Neural cell (in vitro differentiated cells): ENCODE results near the gene NUP210. TPM values are rescaled to one million over a fixed set of nuclear protein-coding genes. Genes with fewer than 3 reads are reported as not detected.

Experiments used
- H2AFZ ChIP-seq: fragments of 200-600, 300-800 bp; sonication (generic), shearing (Covaris generic); 2 replicates; pipeline ENCODE4 v1.6.0; 2014; ENCODE audit warnings: low read depth, mild to moderate bottlenecking, antibody characterized with exemption, low read length, moderate library complexity
- H3F3A ChIP-seq: fragments of 200-600 bp; shearing (Covaris generic); 2 replicates; pipeline ENCODE4 v1.6.1; 2016; ENCODE audit warnings: mild to moderate bottlenecking, moderate library complexity, mixed read lengths, antibody characterized with exemption, low read length; ENCODE audit not compliant: insufficient read depth, poor library complexity, severe bottlenecking
- H3K27ac ChIP-seq: fragments of 200-600, 300-800 bp; sonication (generic), shearing (Covaris generic); 2 replicates; pipeline ENCODE4 v1.5.1; 2014; ENCODE audit warnings: mild to moderate bottlenecking, low read length, moderate library complexity
- H3K27me3 ChIP-seq: fragments of 300-800, 200-600 bp; sonication (generic), shearing (Covaris generic); 2 replicates; pipeline ENCODE4 v1.6.0; 2014; ENCODE audit warnings: mild to moderate bottlenecking, low read depth, low read length, moderate library complexity; ENCODE audit not compliant: insufficient read depth
- H3K36me3 ChIP-seq: fragments of 300-800, 200-600 bp; sonication (generic), shearing (Covaris generic); 2 replicates; pipeline ENCODE4 v1.5.1; 2014; ENCODE audit warnings: mild to moderate bottlenecking, antibody characterized with exemption, low read length, moderate library complexity; ENCODE audit not compliant: insufficient read depth
- H3K4me2 ChIP-seq: fragments of 300-800, 200-600 bp; sonication (generic), shearing (Covaris generic); 2 replicates; pipeline ENCODE4 v1.6.0; 2014; ENCODE audit warnings: mild to moderate bottlenecking, low read length
- H3K4me3 ChIP-seq: fragments of 300-800, 200-600 bp; sonication (generic), shearing (Covaris generic); 2 replicates; pipeline ENCODE4 v1.5.1; 2014; ENCODE audit warnings: mild to moderate bottlenecking, low read length, moderate library complexity
- H3K79me2 ChIP-seq: fragments of 200-600 bp; shearing (Covaris generic); replicated peaks from 2 replicates; pipeline ENCODE4 v1.6.0; 2014; ENCODE audit warnings: mild to moderate bottlenecking, low read length, moderate library complexity; ENCODE audit not compliant: insufficient read depth
- H3K9ac ChIP-seq: fragments of 300-800, 200-600 bp; sonication (generic), shearing (Covaris generic); 2 replicates; pipeline ENCODE4 v1.6.1; 2016; ENCODE audit warnings: mild to moderate bottlenecking, low read length, mixed read lengths
- H3K9me2 ChIP-seq: fragments of 200-600 bp; shearing (Covaris generic); 2 replicates; pipeline ENCODE4 v1.6.1; 2016; ENCODE audit warnings: mild to moderate bottlenecking, low read length, mixed read lengths; ENCODE audit not compliant: insufficient read depth
- H3K9me3 ChIP-seq: fragments of 200-600, 300-800 bp; sonication (generic), shearing (Covaris generic); 2 replicates; pipeline ENCODE4 v1.6.1; 2016; ENCODE audit warnings: mild to moderate bottlenecking, mixed run types, low read length, moderate library complexity, mixed read lengths
- H4K20me1 ChIP-seq: fragments of 200-600 bp; shearing (Covaris generic); 2 replicates; pipeline ENCODE4 v1.6.1; 2016; ENCODE audit warnings: mild to moderate bottlenecking, mixed run types; ENCODE audit not compliant: insufficient read depth
- CTCF ChIP-seq: fragments of 450-650 bp; IDR thresholded peaks from 2 replicates; pipeline ENCODE4 v1.5.1; 2014; ENCODE audit warnings: antibody characterized with exemption, mild to moderate bottlenecking, moderate library complexity; ENCODE audit not compliant: poor library complexity, severe bottlenecking
- EP300 ChIP-seq: fragments of 450-650 bp; conservative IDR thresholded peaks from 2 replicates; pipeline ENCODE4 v1.6.1; 2014; ENCODE audit warnings: antibody characterized with exemption, mild to moderate bottlenecking, moderate library complexity; ENCODE audit not compliant: poor library complexity, severe bottlenecking
- EZH2 ChIP-seq: fragments of 200-600, 300-800 bp; shearing (Covaris generic), sonication (generic); IDR thresholded peaks from 2 replicates; pipeline ENCODE4 v1.6.1; 2014; ENCODE audit warnings: antibody characterized with exemption, low read length, borderline replicate concordance, mild to moderate bottlenecking; ENCODE audit not compliant: insufficient read depth, poor library complexity, severe bottlenecking
- MXI1 ChIP-seq: fragments of 450-650 bp; conservative IDR thresholded peaks from 2 replicates; pipeline ENCODE4 v1.6.1; 2014; ENCODE audit warnings: antibody characterized with exemption, mild to moderate bottlenecking; ENCODE audit not compliant: poor library complexity, severe bottlenecking
- POLR2AphosphoS5 ChIP-seq: IDR thresholded peaks from 2 replicates; pipeline ENCODE4 v1.6.1; 2012
- RAD21 ChIP-seq: fragments of 450-650 bp; conservative IDR thresholded peaks from 2 replicates; pipeline ENCODE4 v1.6.1; 2014; ENCODE audit warnings: antibody characterized with exemption, mild to moderate bottlenecking, moderate library complexity
- REST ChIP-seq: IDR thresholded peaks from 2 replicates; pipeline ENCODE4 v1.6.1; 2012; ENCODE audit warnings: borderline replicate concordance
- SMC3 ChIP-seq: fragments of 450-650 bp; conservative IDR thresholded peaks from 2 replicates; pipeline ENCODE4 v1.6.1; 2014; ENCODE audit warnings: antibody characterized with exemption, mild to moderate bottlenecking, moderate library complexity; ENCODE audit not compliant: poor library complexity
- TAF1 ChIP-seq: IDR thresholded peaks from 2 replicates; pipeline ENCODE4 v1.6.1; 2012; ENCODE audit warnings: low read depth
- polyA plus RNA-seq: library from polyadenylated mRNA; depleted of rRNA; stranded (reverse); fragments of >200 nt; gene quantifications from 2 replicates; pipeline ENCODE4 v1.2.3, GENCODE V29; 2014

The NUP210 gene
- polyA plus RNA-seq, 1 donor from 2014 or later: 8.2 TPM

- Histone ChIP-seq H3K27ac (no peak overlapping the region), H3K9me2 (no peaks in the 10 kb centered on the region), H3K9me3 (no peaks in the 10 kb centered on the region), H3K9ac (no peak overlapping the region), H3K4me2 (no peak overlapping the region), H3F3A (no peaks in the 10 kb centered on the region), H3K79me2 (no peaks in the 10 kb centered on the region), H3K4me3 (no peak overlapping the region), H2AFZ (no peak overlapping the region), H3K27me3 (peaks cover under 1% of the 10 kb centered on the region), H4K20me1 (no peaks in the 10 kb centered on the region), H3K36me3 (no peaks in the 10 kb centered on the region)
- TF ChIP-seq CTCF: no peak
- TF ChIP-seq MXI1: no peak
- no peak for TF ChIP-seq EP300
- no peak for TF ChIP-seq REST
- TF ChIP-seq EZH2: no peak
- no peak for TF ChIP-seq SMC3
- no peak for TF ChIP-seq TAF1
- TF ChIP-seq RAD21: no peak
- TF ChIP-seq POLR2AphosphoS5: no peak
These were observed 144.6 kb downstream of the NUP210 start for GRCh38 chr3:13275376-13276005.

GRCh38 chr3:13274551-13275332, 145.4 kb downstream of the NUP210 start:
- no peak overlapping the region for H3K9ac ChIP-seq
- no peaks in the 10 kb centered on the region for H3K36me3 ChIP-seq
- no peaks in the 10 kb centered on the region for H4K20me1 ChIP-seq
- no peak overlapping the region for H3K4me2 ChIP-seq
- no peaks in the 10 kb centered on the region for H3K27me3 ChIP-seq
- H3K79me2 ChIP-seq: no peaks in the 10 kb centered on the region
- no peak overlapping the region for H3K4me3 ChIP-seq
- H2AFZ ChIP-seq: no peak overlapping the region
- no peak overlapping the region for H3K27ac ChIP-seq
- TF ChIP-seq POLR2AphosphoS5: no peak
- no peak for TF ChIP-seq EZH2
- no peak for TF ChIP-seq RAD21
- no peaks in the 10 kb centered on the region for H3F3A ChIP-seq
- H3K9me3 ChIP-seq: no peaks in the 10 kb centered on the region
- no peaks in the 10 kb centered on the region for H3K9me2 ChIP-seq
